Activated CD4-positive, alpha-beta T cell treated with anti-CD3 and anti-CD28 coated beads, Interleukin-2, amount 50 U/mL, for 48 hours (primary cell): ENCODE data around the gene CNOT10.
"Not testable (repeated sequence)": the region's sequence is repeated elsewhere in the genome, so short reads cannot be mapped to it uniquely, and the experiment has no call there.

ENCODE experiments used
- DNase-seq, 2 experiments: peaks; one replicate each; pipeline ENCODE4 v3.0.0-alpha.2; 2020

The CNOT10 gene, protein sequence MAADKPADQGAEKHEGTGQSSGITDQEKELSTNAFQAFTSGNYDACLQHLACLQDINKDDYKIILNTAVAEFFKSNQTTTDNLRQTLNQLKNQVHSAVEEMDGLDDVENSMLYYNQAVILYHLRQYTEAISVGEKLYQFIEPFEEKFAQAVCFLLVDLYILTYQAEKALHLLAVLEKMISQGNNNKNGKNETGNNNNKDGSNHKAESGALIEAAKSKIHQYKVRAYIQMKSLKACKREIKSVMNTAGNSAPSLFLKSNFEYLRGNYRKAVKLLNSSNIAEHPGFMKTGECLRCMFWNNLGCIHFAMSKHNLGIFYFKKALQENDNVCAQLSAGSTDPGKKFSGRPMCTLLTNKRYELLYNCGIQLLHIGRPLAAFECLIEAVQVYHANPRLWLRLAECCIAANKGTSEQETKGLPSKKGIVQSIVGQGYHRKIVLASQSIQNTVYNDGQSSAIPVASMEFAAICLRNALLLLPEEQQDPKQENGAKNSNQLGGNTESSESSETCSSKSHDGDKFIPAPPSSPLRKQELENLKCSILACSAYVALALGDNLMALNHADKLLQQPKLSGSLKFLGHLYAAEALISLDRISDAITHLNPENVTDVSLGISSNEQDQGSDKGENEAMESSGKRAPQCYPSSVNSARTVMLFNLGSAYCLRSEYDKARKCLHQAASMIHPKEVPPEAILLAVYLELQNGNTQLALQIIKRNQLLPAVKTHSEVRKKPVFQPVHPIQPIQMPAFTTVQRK

DNA sequence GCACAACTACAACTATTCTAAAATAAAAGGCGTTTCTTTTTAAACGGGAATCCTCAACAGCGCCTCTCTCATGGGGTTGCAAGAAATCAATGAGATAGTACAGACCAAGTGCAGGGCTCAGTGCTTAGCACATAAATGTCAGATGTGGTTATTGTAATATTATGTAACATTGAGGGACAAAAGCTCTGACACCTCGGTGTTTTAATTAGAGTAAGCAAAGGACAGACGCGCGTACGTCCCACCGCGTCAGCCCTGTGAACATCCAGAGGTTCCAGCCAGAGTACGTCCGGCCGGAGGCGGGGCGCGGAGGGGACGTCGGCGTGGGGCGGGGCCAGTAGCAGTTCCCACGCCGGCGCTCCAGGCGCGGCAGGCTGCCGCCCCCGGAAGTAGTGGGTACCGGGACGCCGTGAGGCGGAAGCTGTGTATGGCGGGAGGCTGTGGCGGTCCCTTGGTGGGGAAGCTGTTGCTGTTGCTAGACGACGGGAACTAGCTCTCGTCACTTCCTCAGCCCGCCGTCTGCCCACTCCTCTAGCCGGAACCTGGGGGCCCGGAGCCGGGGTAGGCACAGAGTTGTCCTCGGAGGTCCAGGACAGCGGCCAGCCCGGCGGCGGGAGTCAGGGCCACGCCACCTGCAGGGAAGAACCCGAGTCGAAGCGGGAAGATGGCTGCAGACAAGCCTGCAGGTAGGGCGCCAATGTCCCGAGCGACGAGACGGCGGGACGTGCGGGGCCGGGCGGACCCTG, at the start of gene CNOT10:
Gene CNOT10 (plus strand): TSS at position 389 of the 743 bp plus-strand sequence. CDS start 273 bp downstream, at position 662.
- DNase-seq = peak; percentile 94 to 95

DNA sequence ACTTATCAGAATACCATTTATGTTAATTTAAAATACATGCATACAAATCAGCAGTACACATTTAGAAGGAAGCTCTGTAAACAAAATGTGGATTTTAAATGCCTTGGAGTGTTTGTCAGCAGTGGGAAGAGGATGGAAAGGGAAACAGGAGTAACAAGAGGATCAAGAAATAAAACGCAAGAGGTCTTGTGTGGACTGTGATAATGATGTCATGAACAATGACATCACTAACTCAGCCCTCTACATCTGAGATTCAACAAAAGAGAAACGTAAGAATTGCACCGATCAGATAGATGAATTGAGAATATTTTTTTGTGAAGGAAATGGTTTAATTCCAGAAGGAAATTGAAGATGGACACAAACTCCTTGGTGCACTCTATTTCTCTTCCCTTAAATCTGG, 44.0 kb upstream of the CNOT10 start:
- DNase-seq = no peak

GRCh38 chr3:32641356-32641755, 43.6 kb upstream of the CNOT10 start:
- DNase-seq = no peak

DNA sequence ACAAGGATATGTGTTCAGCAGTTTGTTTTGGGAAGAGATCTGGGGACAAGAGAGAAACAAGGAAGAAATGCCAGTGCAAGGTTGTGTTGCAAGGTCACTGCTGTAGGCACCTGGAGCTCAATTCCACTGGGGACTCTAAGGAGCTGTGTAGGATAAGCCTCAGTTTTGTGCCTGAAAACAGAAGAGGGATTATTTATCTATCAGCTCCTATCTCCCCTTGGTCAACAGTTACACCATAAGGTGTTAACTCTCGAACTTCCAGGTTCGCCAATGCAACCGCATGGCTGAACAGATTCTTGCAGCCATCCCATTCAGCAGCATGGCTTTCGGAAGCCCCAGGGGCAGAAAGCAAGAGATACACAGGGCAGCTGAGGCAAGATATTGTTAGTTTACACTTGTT, 41.6 kb upstream of the CNOT10 start:
- DNase-seq = no peak

DNA sequence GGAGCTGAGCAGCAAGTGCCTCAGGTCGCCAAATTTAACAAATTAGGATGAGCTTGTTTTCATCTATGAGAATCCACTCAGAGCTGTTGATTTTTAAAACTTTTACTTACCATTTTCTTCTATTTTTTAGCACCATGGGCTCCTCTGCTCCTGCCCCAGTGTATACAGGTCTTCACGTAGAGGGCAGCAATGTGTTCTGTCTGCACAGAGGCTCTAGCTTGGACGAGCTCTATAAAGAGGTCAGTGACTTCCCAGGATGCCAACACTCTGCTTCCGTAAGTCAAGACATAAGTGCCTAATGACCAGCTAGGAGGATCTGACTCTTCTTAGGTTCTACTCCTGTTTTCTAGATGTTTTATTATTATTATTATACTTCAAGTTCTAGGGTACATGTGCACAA, 41.2 kb upstream of the CNOT10 start:
- DNase-seq = no peak

- no peak for DNase-seq
Observed at GRCh38 chr3:32644380-32644779, 40.6 kb upstream of the CNOT10 start.

GRCh38 chr3:32646761-32647160, 38.2 kb upstream of the CNOT10 start:
- no peak for DNase-seq

GRCh38 chr3:32652337-32653100, 32.5 kb upstream of the CNOT10 start:
- not testable (repeated sequence) for DNase-seq

DNA sequence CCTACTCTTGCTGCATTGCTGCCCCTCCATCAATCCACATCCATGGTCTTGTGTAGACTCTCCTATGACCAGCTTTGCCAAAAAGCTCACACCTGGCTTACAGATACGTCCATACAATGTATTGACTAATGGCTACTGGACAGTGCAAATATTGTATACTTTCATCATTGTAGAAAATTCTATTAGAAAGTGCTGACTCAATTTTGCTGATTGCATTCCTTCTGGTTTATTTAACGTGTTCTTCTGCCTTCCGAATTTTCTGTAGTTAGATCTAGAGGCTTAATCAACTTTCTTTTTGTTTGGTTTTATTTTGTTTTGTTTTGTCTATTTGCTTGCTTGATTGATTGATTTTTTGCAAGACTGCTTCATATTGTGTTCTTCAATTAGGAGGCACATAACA, 29.8 kb upstream of the CNOT10 start:
- DNase-seq = no peak

- no peak for DNase-seq
Observed at GRCh38 chr3:32660634-32661033, 24.4 kb upstream of the CNOT10 start.

GRCh38 chr3:32662647-32663046, 22.3 kb upstream of the CNOT10 start:
- DNase-seq = no peak

- not testable (repeated sequence) for DNase-seq
Observed at GRCh38 chr3:32664630-32665075, 20.3 kb upstream of the CNOT10 start.

- no peak for DNase-seq
Observed at GRCh38 chr3:32667072-32667582, 17.9 kb upstream of the CNOT10 start.

DNA sequence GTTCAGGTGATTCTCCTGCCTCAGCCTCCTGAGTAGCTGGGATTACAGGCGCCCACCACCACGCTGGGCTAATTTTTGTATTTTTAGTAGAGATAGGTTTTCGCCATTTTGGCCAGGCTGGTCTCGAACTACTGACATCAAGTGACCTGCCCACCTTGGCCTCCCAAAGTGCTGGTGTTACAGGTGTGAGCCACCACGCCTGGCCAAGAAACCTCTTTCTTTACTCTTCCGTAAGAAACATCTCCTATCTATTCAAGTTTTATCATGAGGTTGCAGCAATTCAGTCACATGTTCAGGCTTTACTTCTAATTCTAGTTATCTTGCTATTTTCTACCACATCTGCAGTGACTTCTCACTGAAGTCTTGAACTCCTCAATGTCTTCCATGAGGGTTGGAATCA, 15.8 kb upstream of the CNOT10 start:
- not testable (repeated sequence) for DNase-seq

DNA sequence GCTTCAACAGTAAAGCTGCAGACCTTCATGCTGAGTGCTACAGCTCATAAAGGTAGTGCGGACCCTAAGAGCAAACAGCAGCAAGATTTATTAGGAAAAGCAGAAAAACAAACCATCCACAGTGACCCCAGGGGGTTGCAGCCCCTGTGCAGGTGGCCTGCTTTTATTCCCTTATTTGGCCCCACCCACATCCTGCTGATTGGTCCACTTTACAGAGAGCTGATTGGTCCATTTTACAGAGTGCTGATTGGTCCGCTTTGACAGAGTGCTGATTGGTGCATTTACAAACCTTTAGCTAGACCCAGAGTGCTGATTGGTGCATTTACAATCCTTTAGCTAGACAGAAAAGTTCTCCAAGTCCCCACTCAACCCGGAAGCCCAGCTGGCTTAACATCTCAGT, 11.3 kb upstream of the CNOT10 start:
- not testable (repeated sequence) for DNase-seq

DNA sequence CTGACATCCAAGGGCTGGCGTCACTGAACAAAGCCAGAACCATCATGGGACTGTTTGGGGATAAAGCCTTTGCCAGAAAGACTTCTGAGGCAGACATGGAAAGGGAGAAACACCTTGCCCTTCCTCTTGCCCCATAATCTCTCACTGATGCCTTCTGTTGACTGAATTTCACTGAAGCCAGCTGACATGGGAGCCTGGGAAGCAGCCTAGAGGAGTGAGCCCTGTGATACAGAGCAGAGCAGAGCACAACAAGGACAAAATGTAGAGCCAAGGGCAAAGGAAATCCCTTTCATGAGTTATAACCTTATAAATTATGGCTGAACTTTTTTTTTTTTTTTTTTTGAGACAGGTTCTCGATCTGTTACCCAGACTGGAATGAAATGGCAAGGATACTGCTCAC, 9.8 kb upstream of the CNOT10 start:
- no peak for DNase-seq

- DNase-seq = no peak
Observed at GRCh38 chr3:32675650-32676049, 9.3 kb upstream of the CNOT10 start.

- no peak for DNase-seq
Observed at GRCh38 chr3:32681811-32682210, 3.2 kb upstream of the CNOT10 start.

- DNase-seq = no peak
Observed at GRCh38 chr3:32684029-32684799, 774 bp upstream of the CNOT10 start.

DNA sequence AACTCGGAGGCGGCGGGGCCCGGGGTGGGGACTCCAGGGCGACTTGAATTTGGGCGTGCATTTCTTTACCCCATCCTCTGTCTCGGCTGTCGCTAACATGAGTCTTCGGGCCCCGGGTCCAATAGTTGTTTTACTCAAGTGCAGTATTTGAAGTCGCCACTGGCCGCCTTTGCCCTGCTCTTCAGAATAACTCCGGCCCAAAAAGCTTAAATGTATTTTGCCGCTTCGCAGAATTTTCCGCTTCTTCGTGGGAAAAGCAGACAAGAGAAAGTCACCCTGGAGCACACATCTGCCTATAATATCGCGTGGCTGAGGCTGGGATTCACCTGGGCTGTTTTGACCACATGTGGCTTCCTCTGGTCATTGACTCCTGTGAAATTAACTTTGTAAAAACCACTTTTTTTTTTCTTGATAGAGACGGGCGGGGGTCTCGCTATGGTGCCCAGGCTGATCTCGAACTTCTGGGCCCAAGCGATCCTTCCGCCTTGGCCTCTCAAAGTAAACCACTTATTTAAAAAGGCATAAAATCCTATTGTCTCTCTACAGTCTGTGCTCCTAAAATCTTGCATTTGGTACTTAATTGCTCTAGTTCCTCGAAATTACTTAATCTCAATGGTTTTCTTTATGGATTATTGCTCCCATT, 676 bp downstream of the CNOT10 start:
- DNase-seq = no peak

GRCh38 chr3:32686713-32687112, 1.7 kb downstream of the CNOT10 start:
- DNase-seq = no peak
